ENCODE data around the gene SUGT1. TPM values are rescaled to one million over a fixed set of nuclear protein-coding genes. Genes with fewer than 3 reads are reported as not detected.
"Not testable (repeated sequence)": the region's sequence is repeated elsewhere in the genome, so short reads cannot be mapped to it uniquely, and the experiment has no call there.

The SUGT1 gene
- total RNA-seq, 1 donor from 2014 or later = 46.6 TPM

DNA sequence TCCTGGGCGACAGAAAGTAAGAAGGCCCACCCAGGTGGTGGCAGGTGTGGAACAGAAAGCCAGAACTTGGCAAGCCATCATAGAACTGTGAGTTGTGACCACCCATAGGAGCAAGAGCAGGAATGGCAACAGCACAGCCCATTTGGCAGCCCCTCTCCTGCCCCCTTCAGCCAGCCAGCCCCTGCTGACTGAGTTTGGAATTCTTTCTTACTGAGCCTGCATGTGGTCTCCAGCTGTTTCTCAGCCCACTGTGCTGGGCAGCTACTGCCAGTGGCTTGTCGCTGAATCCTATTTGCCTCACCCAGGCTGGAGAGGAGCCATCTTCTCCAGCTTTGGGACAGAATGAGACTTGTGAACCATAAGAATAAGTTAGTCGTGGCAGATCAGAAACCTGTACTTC, 58.6 kb downstream of the SUGT1 start:
- TF ChIP-seq, protein P1, sequence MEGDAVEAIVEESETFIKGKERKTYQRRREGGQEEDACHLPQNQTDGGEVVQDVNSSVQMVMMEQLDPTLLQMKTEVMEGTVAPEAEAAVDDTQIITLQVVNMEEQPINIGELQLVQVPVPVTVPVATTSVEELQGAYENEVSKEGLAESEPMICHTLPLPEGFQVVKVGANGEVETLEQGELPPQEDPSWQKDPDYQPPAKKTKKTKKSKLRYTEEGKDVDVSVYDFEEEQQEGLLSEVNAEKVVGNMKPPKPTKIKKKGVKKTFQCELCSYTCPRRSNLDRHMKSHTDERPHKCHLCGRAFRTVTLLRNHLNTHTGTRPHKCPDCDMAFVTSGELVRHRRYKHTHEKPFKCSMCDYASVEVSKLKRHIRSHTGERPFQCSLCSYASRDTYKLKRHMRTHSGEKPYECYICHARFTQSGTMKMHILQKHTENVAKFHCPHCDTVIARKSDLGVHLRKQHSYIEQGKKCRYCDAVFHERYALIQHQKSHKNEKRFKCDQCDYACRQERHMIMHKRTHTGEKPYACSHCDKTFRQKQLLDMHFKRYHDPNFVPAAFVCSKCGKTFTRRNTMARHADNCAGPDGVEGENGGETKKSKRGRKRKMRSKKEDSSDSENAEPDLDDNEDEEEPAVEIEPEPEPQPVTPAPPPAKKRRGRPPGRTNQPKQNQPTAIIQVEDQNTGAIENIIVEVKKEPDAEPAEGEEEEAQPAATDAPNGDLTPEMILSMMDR (IDR thresholded peaks at IDR 0.05) = no peak
- H3K4me3 Mint-ChIP-seq (ENCODE audit: unreplicated experiment) = no peak overlapping the region
- DNase-seq (ENCODE audit: low spot score) = no peak
- no peak overlapping the region for H3K27ac Mint-ChIP-seq (ENCODE audit: unreplicated experiment)
- peaks cover under 1% of the 10 kb centered on the region for H3K4me1 Mint-ChIP-seq (ENCODE audit: low read depth)
- H3K36me3 Mint-ChIP-seq (ENCODE audit: low read depth) = peaks cover 3% of the 10 kb centered on the region
- H3K9me3 Mint-ChIP-seq (ENCODE audit: low read depth) = peaks cover 5% of the 10 kb centered on the region
- no peaks in the 10 kb centered on the region for H3K27me3 Mint-ChIP-seq (ENCODE audit: low read depth)

GRCh38 chr13:52712385-52712784, 59.7 kb downstream of the SUGT1 start:
- Mint-ChIP-seq H3K4me1 (ENCODE audit: low read depth) (no peaks in the 10 kb centered on the region), H3K27me3 (ENCODE audit: low read depth) (peaks cover 2% of the 10 kb centered on the region), H3K36me3 (ENCODE audit: low read depth) (peaks cover 3% of the 10 kb centered on the region), H3K27ac (ENCODE audit: unreplicated experiment) (no peak overlapping the region), H3K4me3 (ENCODE audit: unreplicated experiment) (no peak overlapping the region), H3K9me3 (ENCODE audit: low read depth) (peaks cover 13% of the 10 kb centered on the region)
- no peak for DNase-seq (ENCODE audit: low spot score)
- TF ChIP-seq, protein P1 (IDR thresholded peaks at IDR 0.05) = no peak

GRCh38 chr13:52713894-52714293, 61.3 kb downstream of the SUGT1 start:
- peaks cover 24% of the 10 kb centered on the region for H3K9me3 Mint-ChIP-seq (ENCODE audit: low read depth)
- peaks cover 10% of the 10 kb centered on the region for H3K27me3 Mint-ChIP-seq (ENCODE audit: low read depth)
- H3K36me3 Mint-ChIP-seq (ENCODE audit: low read depth) = peaks cover 8% of the 10 kb centered on the region
- no peak overlapping the region for H3K27ac Mint-ChIP-seq (ENCODE audit: unreplicated experiment)
- no peak for DNase-seq (ENCODE audit: low spot score)
- H3K4me3 Mint-ChIP-seq (ENCODE audit: unreplicated experiment) = no peak overlapping the region
- TF ChIP-seq, protein P1 (IDR thresholded peaks at IDR 0.05) = no peak
- H3K4me1 Mint-ChIP-seq (ENCODE audit: low read depth) = no peaks in the 10 kb centered on the region

GRCh38 chr13:52720904-52721303, 68.3 kb downstream of the SUGT1 start:
- not testable (repeated sequence) for H3K36me3 Mint-ChIP-seq (ENCODE audit: low read depth); H3K4me3 Mint-ChIP-seq (ENCODE audit: unreplicated experiment); DNase-seq (ENCODE audit: low spot score); H3K27ac Mint-ChIP-seq (ENCODE audit: unreplicated experiment); H3K4me1 Mint-ChIP-seq (ENCODE audit: low read depth)
- Mint-ChIP-seq H3K9me3 (ENCODE audit: low read depth) (peaks cover 27% of the 10 kb centered on the region), H3K27me3 (ENCODE audit: low read depth) (peaks cover 15% of the 10 kb centered on the region)

GRCh38 chr13:52721356-52721755, 68.7 kb downstream of the SUGT1 start:
- not testable (repeated sequence) for DNase-seq (ENCODE audit: low spot score)
- H3K9me3 Mint-ChIP-seq (ENCODE audit: low read depth) = peaks cover 23% of the 10 kb centered on the region

DNA sequence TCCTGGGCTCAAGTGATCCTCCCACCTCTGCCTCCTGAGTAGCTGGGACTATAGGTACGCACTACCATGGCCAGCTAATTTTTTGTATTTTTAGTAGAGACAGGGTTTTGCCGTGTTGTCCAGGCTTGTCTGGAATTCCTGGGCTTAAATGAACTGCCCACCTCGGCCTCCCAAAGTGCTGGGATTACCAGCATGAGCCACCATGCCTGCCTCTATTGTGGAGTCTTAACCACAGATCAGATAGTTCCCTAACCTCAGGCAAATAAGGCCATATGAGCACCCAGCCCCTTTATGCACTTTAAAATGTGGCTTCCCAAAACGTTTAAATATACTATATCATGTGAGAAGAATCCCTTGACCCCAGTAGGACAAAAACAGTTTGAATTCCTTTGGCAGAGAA, 70.5 kb downstream of the SUGT1 start:
- Mint-ChIP-seq H3K9me3 (ENCODE audit: low read depth) (peaks cover 11% of the 10 kb centered on the region), H3K36me3 (ENCODE audit: low read depth) (peaks cover 4% of the 10 kb centered on the region)

More at GRCh38 chr13:52721356-52721755, 68.7 kb downstream of the SUGT1 start:
- not testable (repeated sequence) for H3K4me1 Mint-ChIP-seq (ENCODE audit: low read depth); H3K36me3 Mint-ChIP-seq (ENCODE audit: low read depth); H3K27ac Mint-ChIP-seq (ENCODE audit: unreplicated experiment); H3K4me3 Mint-ChIP-seq (ENCODE audit: unreplicated experiment)
- peaks cover 15% of the 10 kb centered on the region for H3K27me3 Mint-ChIP-seq (ENCODE audit: low read depth)

More for the DNA sequence above, 70.5 kb downstream of the SUGT1 start:
- H3K27ac Mint-ChIP-seq (ENCODE audit: unreplicated experiment) = no peak overlapping the region
- H3K27me3 Mint-ChIP-seq (ENCODE audit: low read depth) = peaks cover 12% of the 10 kb centered on the region
- DNase-seq (ENCODE audit: low spot score) = no peak
- no peaks in the 10 kb centered on the region for H3K4me1 Mint-ChIP-seq (ENCODE audit: low read depth)
- no peak overlapping the region for H3K4me3 Mint-ChIP-seq (ENCODE audit: unreplicated experiment)
- TF ChIP-seq, protein P1 (IDR thresholded peaks at IDR 0.05) = no peak

All from chondrocyte (in vitro differentiated cells).